Measurements from ENCODE around the gene PDE4B.

- TF ChIP-seq, protein P1, sequence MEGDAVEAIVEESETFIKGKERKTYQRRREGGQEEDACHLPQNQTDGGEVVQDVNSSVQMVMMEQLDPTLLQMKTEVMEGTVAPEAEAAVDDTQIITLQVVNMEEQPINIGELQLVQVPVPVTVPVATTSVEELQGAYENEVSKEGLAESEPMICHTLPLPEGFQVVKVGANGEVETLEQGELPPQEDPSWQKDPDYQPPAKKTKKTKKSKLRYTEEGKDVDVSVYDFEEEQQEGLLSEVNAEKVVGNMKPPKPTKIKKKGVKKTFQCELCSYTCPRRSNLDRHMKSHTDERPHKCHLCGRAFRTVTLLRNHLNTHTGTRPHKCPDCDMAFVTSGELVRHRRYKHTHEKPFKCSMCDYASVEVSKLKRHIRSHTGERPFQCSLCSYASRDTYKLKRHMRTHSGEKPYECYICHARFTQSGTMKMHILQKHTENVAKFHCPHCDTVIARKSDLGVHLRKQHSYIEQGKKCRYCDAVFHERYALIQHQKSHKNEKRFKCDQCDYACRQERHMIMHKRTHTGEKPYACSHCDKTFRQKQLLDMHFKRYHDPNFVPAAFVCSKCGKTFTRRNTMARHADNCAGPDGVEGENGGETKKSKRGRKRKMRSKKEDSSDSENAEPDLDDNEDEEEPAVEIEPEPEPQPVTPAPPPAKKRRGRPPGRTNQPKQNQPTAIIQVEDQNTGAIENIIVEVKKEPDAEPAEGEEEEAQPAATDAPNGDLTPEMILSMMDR (IDR thresholded peaks at IDR 0.05) = no peak
- no peak for TF ChIP-seq POLR2A (IDR thresholded peaks at IDR 0.05)
Measured at GRCh38 chr1:66346057-66346795, 553.5 kb downstream of the PDE4B start.
